Panc1 (cell line): Measurements from ENCODE around the gene TMEM117.

ENCODE experiments used
- POLR2AphosphoS5 ChIP-seq: IDR thresholded peaks from 2 replicates; pipeline ENCODE4 v1.6.1; 2012; ENCODE audit warnings: mild to moderate bottlenecking, low read depth, low read length, moderate library complexity
- REST ChIP-seq, 2 experiments: IDR thresholded peaks; 2 replicates each; pipeline ENCODE4 v1.6.1; 2011 to 2012; ENCODE audit warnings: low read depth in 2 of 2, control low read depth in 1 of 2, low read length in 1 of 2, mild to moderate bottlenecking in 1 of 2, moderate library complexity in 1 of 2; ENCODE audit not compliant: insufficient read depth in 1 of 2
- TF ChIP-seq, protein P1 (sequence below): fragments of 450-650 bp; IDR thresholded peaks from 2 replicates; pipeline ENCODE4 v1.5.1; 2017; ENCODE audit warnings: mild to moderate bottlenecking

DNA sequence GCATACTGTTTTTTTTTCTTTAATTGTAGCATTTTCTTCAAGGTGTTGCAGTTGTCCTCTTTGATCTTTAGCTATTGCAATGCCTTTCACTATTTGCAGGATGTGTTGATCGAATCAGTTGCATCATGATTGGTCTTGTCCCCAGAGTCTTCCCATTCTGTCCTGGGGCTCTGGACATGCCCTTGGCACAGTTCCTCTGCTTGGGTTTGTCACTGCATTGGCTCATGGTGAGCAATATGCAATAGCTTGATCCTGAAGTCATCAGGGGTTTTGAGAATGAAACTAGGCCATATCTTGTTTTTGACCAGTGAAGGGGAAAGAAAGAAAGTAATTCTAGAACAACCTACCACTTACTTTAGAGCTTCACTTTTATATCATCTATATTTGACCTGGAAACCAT lies 281.5 kb downstream of the TMEM117 start:
- TF ChIP-seq POLR2AphosphoS5 (no peak), REST (IDR thresholded peaks at IDR 0.05; ENCODE audit: insufficient read depth in 1 of 2, low read depth in 2 of 2, low read length in 1 of 2) (no peak)
- TF ChIP-seq, protein P1, sequence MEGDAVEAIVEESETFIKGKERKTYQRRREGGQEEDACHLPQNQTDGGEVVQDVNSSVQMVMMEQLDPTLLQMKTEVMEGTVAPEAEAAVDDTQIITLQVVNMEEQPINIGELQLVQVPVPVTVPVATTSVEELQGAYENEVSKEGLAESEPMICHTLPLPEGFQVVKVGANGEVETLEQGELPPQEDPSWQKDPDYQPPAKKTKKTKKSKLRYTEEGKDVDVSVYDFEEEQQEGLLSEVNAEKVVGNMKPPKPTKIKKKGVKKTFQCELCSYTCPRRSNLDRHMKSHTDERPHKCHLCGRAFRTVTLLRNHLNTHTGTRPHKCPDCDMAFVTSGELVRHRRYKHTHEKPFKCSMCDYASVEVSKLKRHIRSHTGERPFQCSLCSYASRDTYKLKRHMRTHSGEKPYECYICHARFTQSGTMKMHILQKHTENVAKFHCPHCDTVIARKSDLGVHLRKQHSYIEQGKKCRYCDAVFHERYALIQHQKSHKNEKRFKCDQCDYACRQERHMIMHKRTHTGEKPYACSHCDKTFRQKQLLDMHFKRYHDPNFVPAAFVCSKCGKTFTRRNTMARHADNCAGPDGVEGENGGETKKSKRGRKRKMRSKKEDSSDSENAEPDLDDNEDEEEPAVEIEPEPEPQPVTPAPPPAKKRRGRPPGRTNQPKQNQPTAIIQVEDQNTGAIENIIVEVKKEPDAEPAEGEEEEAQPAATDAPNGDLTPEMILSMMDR: no peak
